Mesenchymal stem cell (in vitro differentiated cells and primary cell): ENCODE data around the gene PDILT.

Experiments used
- DNase-seq: peaks from one replicate; pipeline ENCODE4 v3.0.0-alpha.2; 2013
- H2AFZ ChIP-seq: one replicate; pipeline ENCODE4 v1.6.1; 2013; ENCODE audit warnings: low read depth, mild to moderate bottlenecking, control low read depth, inconsistent platforms, low read length, moderate library complexity
- H2AK5ac ChIP-seq: 2 replicates; pipeline ENCODE4 v1.6.1; 2013; ENCODE audit warnings: low read length, moderate library complexity, mild to moderate bottlenecking, inconsistent platforms; ENCODE audit not compliant: severe bottlenecking
- H2BK120ac ChIP-seq: one replicate; pipeline ENCODE4 v1.6.1; 2013; ENCODE audit warnings: low read depth, mild to moderate bottlenecking, inconsistent platforms, low read length, moderate library complexity
- H2BK12ac ChIP-seq, 2 experiments: one replicate each; pipeline ENCODE4 v1.6.1; 2013; ENCODE audit warnings: inconsistent platforms in 2 of 2, low read length in 2 of 2, mild to moderate bottlenecking in 2 of 2, moderate library complexity in 2 of 2, control low read depth in 1 of 2
- H2BK15ac ChIP-seq: one replicate; pipeline ENCODE4 v1.6.1; 2013; ENCODE audit warnings: mild to moderate bottlenecking, low read depth, inconsistent platforms; ENCODE audit not compliant: poor library complexity, severe bottlenecking
- H2BK5ac ChIP-seq: 2 replicates; pipeline ENCODE4 v1.6.1; 2013; ENCODE audit warnings: low read depth, mild to moderate bottlenecking, low read length, control low read depth, inconsistent platforms; ENCODE audit not compliant: poor library complexity, severe bottlenecking
- H3K14ac ChIP-seq, 2 experiments: one replicate each; pipeline ENCODE4 v1.6.1; 2013; ENCODE audit warnings: inconsistent platforms in 2 of 2, low read length in 2 of 2, control low read depth in 1 of 2, mild to moderate bottlenecking in 1 of 2, moderate library complexity in 1 of 2
- H3K18ac ChIP-seq, 2 experiments: one replicate each; pipeline ENCODE4 v1.6.1; 2013; ENCODE audit warnings: inconsistent platforms in 2 of 2, low read length in 2 of 2, control low read depth in 1 of 2, low read depth in 1 of 2, mild to moderate bottlenecking in 1 of 2
- H3K23ac ChIP-seq, 2 experiments: one replicate each; pipeline ENCODE4 v1.6.1; 2013; ENCODE audit warnings: inconsistent platforms in 2 of 2, low read length in 2 of 2, mild to moderate bottlenecking in 2 of 2, moderate library complexity in 2 of 2, control low read depth in 1 of 2
- H3K27ac ChIP-seq: 2 replicates; pipeline ENCODE4 v1.5.1; 2013; ENCODE audit warnings: mild to moderate bottlenecking, moderate library complexity, low read length, control low read depth, inconsistent platforms; ENCODE audit not compliant: poor library complexity, severe bottlenecking
- H3K27me3 ChIP-seq, 2 experiments: 2 replicates each; pipeline versions ENCODE4 v1.6.1 to v1.7.0; 2013; ENCODE audit warnings: low read length in 2 of 2, mild to moderate bottlenecking in 2 of 2, moderate library complexity in 2 of 2, control low read depth in 1 of 2, inconsistent platforms in 1 of 2; ENCODE audit not compliant: control insufficient read depth in 1 of 2, insufficient read depth in 1 of 2
- H3K36me3 ChIP-seq, 2 experiments: 2 replicates each; pipeline versions ENCODE4 v1.6.1 to v1.7.0; 2013; ENCODE audit warnings: low read length in 2 of 2, control low read depth in 1 of 2, inconsistent platforms in 1 of 2, low read depth in 1 of 2, mild to moderate bottlenecking in 1 of 2; ENCODE audit not compliant: insufficient read depth in 2 of 2, control insufficient read depth in 1 of 2
- H3K4ac ChIP-seq, 2 experiments: one replicate each; pipeline ENCODE4 v1.6.1; 2013; ENCODE audit warnings: inconsistent platforms in 2 of 2, low read length in 2 of 2, mild to moderate bottlenecking in 2 of 2, moderate library complexity in 2 of 2, control low read depth in 1 of 2, low read depth in 1 of 2
- H3K4me1 ChIP-seq: 2 replicates; pipeline ENCODE4 v1.6.1; 2013; ENCODE audit warnings: low read depth, low read length, control low read depth; ENCODE audit not compliant: control insufficient read depth, insufficient read depth
- H3K4me2 ChIP-seq: 2 replicates; pipeline ENCODE4 v1.6.1; 2013; ENCODE audit warnings: low read length, mild to moderate bottlenecking, inconsistent platforms; ENCODE audit not compliant: poor library complexity, severe bottlenecking
- H3K4me3 ChIP-seq, 2 experiments: 2 replicates each; pipeline versions ENCODE4 v1.5.1 to v1.7.0; 2013; ENCODE audit warnings: low read length in 2 of 2, mild to moderate bottlenecking in 2 of 2, control low read depth in 1 of 2, low read depth in 1 of 2; ENCODE audit not compliant: insufficient read depth in 1 of 2
- H3K79me1 ChIP-seq: replicated peaks from 2 replicates; pipeline ENCODE4 v1.6.1; 2013; ENCODE audit warnings: mild to moderate bottlenecking, control low read depth, low read length, inconsistent platforms; ENCODE audit not compliant: poor library complexity, severe bottlenecking
- H3K9ac ChIP-seq: 2 replicates; pipeline ENCODE4 v1.7.0; 2013; ENCODE audit warnings: mild to moderate bottlenecking, low read length, moderate library complexity
- H3K9me3 ChIP-seq: 2 replicates; pipeline ENCODE4 v1.7.0; 2013; ENCODE audit warnings: mild to moderate bottlenecking, low read length; ENCODE audit not compliant: control insufficient read depth
- H4K8ac ChIP-seq: one replicate; pipeline ENCODE4 v1.6.1; 2013; ENCODE audit warnings: inconsistent platforms, mild to moderate bottlenecking, low read length, moderate library complexity
- H4K91ac ChIP-seq: one replicate; pipeline ENCODE4 v1.6.1; 2013; ENCODE audit warnings: mild to moderate bottlenecking, low read length, inconsistent platforms
- WGBS: methylation state at CpG from one replicate; pipeline ENCODE4 v1.1.7; 2013; ENCODE audit warnings: mixed read lengths; 5-methylcytosine and 5-hydroxymethylcytosine counted together

Gene PDILT

DNA sequence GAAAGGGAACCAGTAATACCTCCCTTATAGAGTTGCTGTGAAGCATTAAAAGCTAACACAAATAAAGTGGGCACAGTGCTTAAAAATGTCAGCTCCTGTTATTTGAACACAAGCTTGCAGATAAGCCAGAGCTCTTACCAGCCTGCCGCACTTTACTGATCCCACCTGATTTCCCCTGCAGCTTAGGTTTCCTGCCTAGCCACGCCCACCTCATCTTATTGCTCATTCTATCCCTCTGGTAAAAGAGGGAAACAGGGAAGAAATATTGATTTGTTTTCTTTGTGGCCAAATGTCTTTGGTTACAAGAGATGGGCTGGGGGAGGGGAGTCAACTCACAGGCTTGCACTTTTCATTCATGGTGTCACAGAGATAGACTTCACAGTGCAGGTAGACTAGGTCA, 67.6 kb downstream of the PDILT start:
- Histone ChIP-seq H2AFZ (no peak overlapping the region), H3K36me3 (no peaks in the 10 kb centered on the region), H3K18ac (no peak overlapping the region), H2AK5ac (no peak overlapping the region), H3K4me3 (no peak overlapping the region), H4K8ac (no peak overlapping the region), H3K27ac (no peak overlapping the region), H3K4me1 (peaks cover 2% of the 10 kb centered on the region), H3K27me3 (peaks cover 0 to 13% of the 10 kb centered on the region in 2 experiments), H3K9ac (no peak overlapping the region), H4K91ac (no peak overlapping the region), H2BK12ac (no peak overlapping the region), H3K14ac (no peak overlapping the region), H3K4me2 (no peak overlapping the region), H3K4ac (no peak overlapping the region), H2BK15ac (no peak overlapping the region), H3K23ac (no peak overlapping the region), H3K9me3 (no peaks in the 10 kb centered on the region), H3K79me1 (no peaks in the 10 kb centered on the region), H2BK5ac (no peak overlapping the region), H2BK120ac (no peak overlapping the region)
- no peak for DNase-seq
- WGBS = 20% methylated on average over 1 of the region's 2 CpGs

GRCh38 chr16:20334396-20334795, 70.1 kb downstream of the PDILT start:
- H3K4ac ChIP-seq = no peak overlapping the region
- H3K27ac ChIP-seq = no peak overlapping the region
- peaks cover 0 to 13% of the 10 kb centered on the region in 2 experiments for H3K27me3 ChIP-seq
- H2BK15ac ChIP-seq = no peak overlapping the region
- 32% methylated on average over 1 of the region's 1 CpG for WGBS
- H3K79me1 ChIP-seq = no peaks in the 10 kb centered on the region
- H3K14ac ChIP-seq = no peak overlapping the region
- no peaks in the 10 kb centered on the region for H3K36me3 ChIP-seq
- no peak overlapping the region for H3K4me2 ChIP-seq
- H2BK12ac ChIP-seq = no peak overlapping the region
- H3K9me3 ChIP-seq = no peaks in the 10 kb centered on the region
- no peak overlapping the region for H2BK120ac ChIP-seq
- H3K4me3 ChIP-seq = no peak overlapping the region
- H2AFZ ChIP-seq = no peak overlapping the region
- no peak overlapping the region for H3K23ac ChIP-seq
- H4K91ac ChIP-seq = no peak overlapping the region
- no peak overlapping the region for H4K8ac ChIP-seq
- H3K9ac ChIP-seq = no peak overlapping the region
- H2AK5ac ChIP-seq = no peak overlapping the region
- H3K18ac ChIP-seq = no peak overlapping the region
- DNase-seq = no peak
- peaks cover 2% of the 10 kb centered on the region for H3K4me1 ChIP-seq
- H2BK5ac ChIP-seq = no peak overlapping the region

DNA sequence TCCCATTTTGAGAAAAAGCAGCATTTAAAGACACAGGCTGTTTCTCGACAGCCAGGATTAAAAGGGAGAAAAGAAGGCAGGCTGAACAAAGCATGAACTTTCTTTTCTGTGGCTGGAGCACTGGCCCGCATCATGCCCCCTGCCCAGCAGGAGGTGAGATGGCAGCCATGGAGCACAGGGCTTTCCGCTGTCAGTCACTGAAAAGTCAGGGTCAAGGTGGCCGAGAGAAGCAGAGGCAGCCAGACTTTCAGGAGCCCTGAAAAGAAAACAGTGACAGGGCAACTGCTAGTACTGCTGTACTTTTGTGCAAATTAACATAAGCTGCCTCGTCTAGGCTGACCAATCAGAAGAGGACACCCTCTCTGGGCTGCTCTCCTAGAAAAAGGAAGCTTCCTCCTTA, 71.4 kb downstream of the PDILT start:
- 71% methylated on average over 5 of the region's 5 CpGs for WGBS
- Histone ChIP-seq H3K9me3 (no peaks in the 10 kb centered on the region), H4K91ac (no peak overlapping the region), H3K9ac (no peak overlapping the region), H3K27me3 (peaks cover 0 to 13% of the 10 kb centered on the region in 2 experiments), H2BK15ac (no peak overlapping the region), H3K36me3 (no peaks in the 10 kb centered on the region), H4K8ac (no peak overlapping the region), H2BK12ac (no peak overlapping the region), H3K79me1 (no peaks in the 10 kb centered on the region), H2AFZ (no peak overlapping the region), H3K23ac (no peak overlapping the region), H2BK120ac (no peak overlapping the region), H2AK5ac (no peak overlapping the region), H3K27ac (no peak overlapping the region), H3K4me2 (no peak overlapping the region), H3K4me1 (peaks cover 2% of the 10 kb centered on the region), H3K14ac (no peak overlapping the region), H3K4ac (no peak overlapping the region), H3K18ac (no peak overlapping the region), H2BK5ac (no peak overlapping the region), H3K4me3 (no peak overlapping the region)
- DNase-seq = no peak

DNA sequence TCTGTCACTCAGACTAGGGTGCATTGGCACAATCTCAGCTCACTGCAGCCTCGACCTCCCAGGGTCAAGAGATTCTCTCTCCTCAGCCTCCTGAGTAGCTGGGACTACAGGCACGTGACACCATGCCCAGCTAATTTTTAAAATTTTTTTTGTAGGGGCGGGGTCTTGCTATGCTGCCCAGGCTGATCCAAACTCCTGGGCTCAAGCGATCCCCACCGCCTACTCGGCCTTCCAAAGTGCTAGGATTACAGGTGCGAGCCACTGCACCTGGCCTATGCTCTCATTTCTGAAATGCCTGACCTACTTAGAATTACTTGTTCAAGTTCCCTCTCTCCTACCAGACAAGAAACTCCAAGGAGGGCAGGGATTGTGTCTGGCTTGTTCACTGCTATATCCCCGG, 72.1 kb downstream of the PDILT start:
- no peak overlapping the region for H2BK15ac ChIP-seq
- H3K23ac ChIP-seq = no peak overlapping the region
- 75% methylated on average over 8 of the region's 8 CpGs for WGBS
- no peak overlapping the region for H3K9ac ChIP-seq
- no peaks in the 10 kb centered on the region for H3K9me3 ChIP-seq
- H2BK12ac ChIP-seq = no peak overlapping the region
- H3K79me1 ChIP-seq = no peaks in the 10 kb centered on the region
- H3K36me3 ChIP-seq = no peaks in the 10 kb centered on the region
- no peak overlapping the region for H3K27ac ChIP-seq
- H3K4me1 ChIP-seq = peaks cover 2% of the 10 kb centered on the region
- no peak overlapping the region for H4K91ac ChIP-seq
- H2BK120ac ChIP-seq = no peak overlapping the region
- no peak for DNase-seq
- H2BK5ac ChIP-seq = no peak overlapping the region
- H3K18ac ChIP-seq = no peak overlapping the region
- no peak overlapping the region for H3K14ac ChIP-seq
- no peak overlapping the region for H2AFZ ChIP-seq
- peaks cover 0 to 10% of the 10 kb centered on the region in 2 experiments for H3K27me3 ChIP-seq
- no peak overlapping the region for H3K4me3 ChIP-seq
- H3K4me2 ChIP-seq = no peak overlapping the region
- no peak overlapping the region for H2AK5ac ChIP-seq
- H4K8ac ChIP-seq = no peak overlapping the region
- H3K4ac ChIP-seq = no peak overlapping the region
